AG04450 (cell line): ENCODE data around the gene STARD7. TPM values are rescaled to one million over a fixed set of nuclear protein-coding genes. Genes with fewer than 3 reads are reported as not detected.

Experiments used
- CTCF ChIA-PET: fragments of 300-600, 350-600 bp; formaldehyde crosslinking; extraction: SDS; loops from one replicate; lab custom pipeline; 2022; ENCODE audit warnings: antibody characterized with exemption, inconsistent platforms; lab: Charles Lee
- POLR2A ChIA-PET: fragments of 350-600 bp; formaldehyde crosslinking; extraction: SDS; loops from one replicate; lab custom pipeline; 2021; ENCODE audit warnings: antibody characterized with exemption, inconsistent platforms; lab: Yijun Ruan, JAX
- DNase-seq: peaks from one replicate; pipeline ENCODE4 v3.0.0-alpha.2; 2011; ENCODE audit warnings: low read depth, low spot score
- H3K27ac ChIP-seq: one replicate; pipeline ENCODE4 v1.5.1; 2012; ENCODE audit warnings: low read depth, low read length, control low read depth
- H3K27me3 ChIP-seq: one replicate; pipeline ENCODE4 v1.6.0; 2012; ENCODE audit warnings: low read length; ENCODE audit not compliant: control insufficient read depth, insufficient read depth
- H3K4me3 ChIP-seq: 2 replicates; pipeline ENCODE4 v1.5.1; 2011; ENCODE audit warnings: mild to moderate bottlenecking, low read depth, low read length, control low read depth
- H3K9me3 ChIP-seq: 2 replicates; pipeline ENCODE4 v1.5.1; 2012; ENCODE audit warnings: low read length; ENCODE audit not compliant: control insufficient read depth, insufficient read depth
- polyA plus RNA-seq: library from polyadenylated mRNA; depleted of rRNA; stranded (reverse); fragments of >200 nt; gene quantifications from 2 replicates; pipeline ENCODE4 v1.2.3, GENCODE V29; 2011; rRNA removed
- TF ChIP-seq, protein P1 (sequence below): IDR thresholded peaks from 2 replicates; pipeline ENCODE4 v1.5.1; 2011; ENCODE audit warnings: low read depth, low read length, control low read depth, inconsistent platforms

The STARD7 gene
- polyA plus RNA-seq, 1 experiment = 106 TPM

DNA sequence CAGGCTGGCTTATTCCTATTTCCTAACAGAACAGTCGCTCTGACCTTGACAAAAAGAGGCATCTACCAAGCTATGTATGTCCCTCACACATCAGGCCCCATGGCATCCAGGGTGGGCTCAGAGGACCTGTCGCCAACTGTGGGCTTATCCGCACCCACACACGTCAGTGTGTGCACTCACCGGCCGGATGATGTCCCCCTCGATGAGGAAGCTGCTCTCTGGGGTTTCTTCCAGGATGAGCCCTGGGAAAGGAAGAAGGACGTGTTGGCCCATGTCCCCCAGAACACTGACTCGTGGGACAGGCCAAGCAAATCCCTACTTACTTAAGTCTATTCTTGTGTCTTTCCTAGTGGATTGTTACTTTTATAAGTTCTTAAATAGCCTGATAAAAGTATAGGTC is 73.5 kb downstream of the STARD7 start:
- no peaks in the 10 kb centered on the region; the same call in 1 of the 2 replicates for H3K9me3 ChIP-seq
- no peak overlapping the region for H3K4me3 ChIP-seq
- peaks cover 34% of the 10 kb centered on the region for H3K27me3 ChIP-seq
- POLR2A ChIA-PET = no interaction called here
- CTCF ChIA-PET = no interaction called here
- TF ChIP-seq, protein P1, sequence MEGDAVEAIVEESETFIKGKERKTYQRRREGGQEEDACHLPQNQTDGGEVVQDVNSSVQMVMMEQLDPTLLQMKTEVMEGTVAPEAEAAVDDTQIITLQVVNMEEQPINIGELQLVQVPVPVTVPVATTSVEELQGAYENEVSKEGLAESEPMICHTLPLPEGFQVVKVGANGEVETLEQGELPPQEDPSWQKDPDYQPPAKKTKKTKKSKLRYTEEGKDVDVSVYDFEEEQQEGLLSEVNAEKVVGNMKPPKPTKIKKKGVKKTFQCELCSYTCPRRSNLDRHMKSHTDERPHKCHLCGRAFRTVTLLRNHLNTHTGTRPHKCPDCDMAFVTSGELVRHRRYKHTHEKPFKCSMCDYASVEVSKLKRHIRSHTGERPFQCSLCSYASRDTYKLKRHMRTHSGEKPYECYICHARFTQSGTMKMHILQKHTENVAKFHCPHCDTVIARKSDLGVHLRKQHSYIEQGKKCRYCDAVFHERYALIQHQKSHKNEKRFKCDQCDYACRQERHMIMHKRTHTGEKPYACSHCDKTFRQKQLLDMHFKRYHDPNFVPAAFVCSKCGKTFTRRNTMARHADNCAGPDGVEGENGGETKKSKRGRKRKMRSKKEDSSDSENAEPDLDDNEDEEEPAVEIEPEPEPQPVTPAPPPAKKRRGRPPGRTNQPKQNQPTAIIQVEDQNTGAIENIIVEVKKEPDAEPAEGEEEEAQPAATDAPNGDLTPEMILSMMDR = no peak
- DNase-seq = no peak
- no peak overlapping the region for H3K27ac ChIP-seq

Other genes with a start within 250 kb of the STARD7 start
- gene ANKRD36C, start 217.0 kb downstream of the STARD7 start, polyA plus RNA-seq = 4.8 and 5.0 TPM in 2 replicates
- gene GPAT2, start 173.9 kb downstream of the STARD7 start, polyA plus RNA-seq = 0.10 TPM in 1 of 2 replicates, not detected in the other
- gene ADRA2B, start 92.3 kb downstream of the STARD7 start, polyA plus RNA-seq = not detected in 2 replicates
- gene ASTL, start 70.3 kb downstream of the STARD7 start, polyA plus RNA-seq = not detected in 2 replicates
- gene DUSP2, start 63.4 kb downstream of the STARD7 start, polyA plus RNA-seq = 0.94 and 1.0 TPM in 2 replicates
- 45.3 and 48.7 TPM in 2 replicates for gene TMEM127, start 57.2 kb upstream of the STARD7 start, polyA plus RNA-seq
- 65.2 and 77.0 TPM in 2 replicates for gene CIAO1, start 57.4 kb upstream of the STARD7 start, polyA plus RNA-seq
- gene SNRNP200, start 96.7 kb upstream of the STARD7 start, polyA plus RNA-seq = 99.0 and 136 TPM in 2 replicates
- 3.4 and 3.7 TPM in 2 replicates for gene ITPRIPL1, start 116.5 kb upstream of the STARD7 start, polyA plus RNA-seq
- gene NCAPH, start 126.9 kb upstream of the STARD7 start, polyA plus RNA-seq = 5.8 and 7.2 TPM in 2 replicates